ENCODE measurements around the gene DYNC1H1.

- TF ChIP-seq CTCF (IDR thresholded peaks at IDR 0.05) (no peak), POLR2A (IDR thresholded peaks at IDR 0.05) (no peak)
Observed at GRCh38 chr14:101929946-101930345, 34.4 kb upstream of the DYNC1H1 start.
